Endothelial cell (in vitro differentiated cells): ENCODE measurements around the gene KCNK5. TPM values are rescaled to one million over a fixed set of nuclear protein-coding genes. Genes with fewer than 3 reads are reported as not detected.

Experiments
- DNase-seq: peaks from one replicate; pipeline ENCODE4 v3.0.0; 2021; ENCODE audit warnings: low spot score
- H3K27ac Mint-ChIP-seq: one replicate; pipeline ENCODE4 v1.8.0; 2021; ENCODE audit warnings: mixed read lengths, inconsistent platforms; ENCODE audit not compliant: unreplicated experiment
- H3K27me3 Mint-ChIP-seq: one replicate; pipeline ENCODE4 v1.8.0; 2021; ENCODE audit warnings: mild to moderate bottlenecking, moderate library complexity, mixed read lengths, inconsistent platforms; ENCODE audit not compliant: unreplicated experiment
- H3K36me3 Mint-ChIP-seq: one replicate; pipeline ENCODE4 v1.8.0; 2021; ENCODE audit warnings: mild to moderate bottlenecking, low read depth, mixed read lengths, inconsistent platforms; ENCODE audit not compliant: unreplicated experiment
- H3K4me1 Mint-ChIP-seq: one replicate; pipeline ENCODE4 v1.8.0; 2021; ENCODE audit warnings: mild to moderate bottlenecking, mixed read lengths, inconsistent platforms; ENCODE audit not compliant: unreplicated experiment
- H3K4me3 Mint-ChIP-seq: one replicate; pipeline ENCODE4 v1.8.0; 2021; ENCODE audit warnings: mild to moderate bottlenecking, mixed read lengths, inconsistent platforms; ENCODE audit not compliant: unreplicated experiment
- H3K9me3 Mint-ChIP-seq: one replicate; pipeline ENCODE4 v1.8.0; 2021; ENCODE audit warnings: mixed read lengths, inconsistent platforms; ENCODE audit not compliant: unreplicated experiment
- total RNA-seq: library from RNA; stranded (reverse); fragmentation: NEBNext Ultra II Directional; extraction: Animal tissue kit (Norgen Biotek cat#: 25700); gene quantifications from one replicate; pipeline ENCODE4 v1.2.1, GENCODE V29; 2021; ENCODE audit not compliant: unreplicated experiment
- TF ChIP-seq, protein P1 (sequence below): fragments of 200-600 bp; sonication (generic); IDR thresholded peaks from one replicate; pipeline ENCODE4 v1.5.0; 2021; ENCODE audit warnings: antibody characterized with exemption; ENCODE audit not compliant: unreplicated experiment

KCNK5 gene
- total RNA-seq, 1 donor from 2014 or later, result 9.8 TPM

DNA sequence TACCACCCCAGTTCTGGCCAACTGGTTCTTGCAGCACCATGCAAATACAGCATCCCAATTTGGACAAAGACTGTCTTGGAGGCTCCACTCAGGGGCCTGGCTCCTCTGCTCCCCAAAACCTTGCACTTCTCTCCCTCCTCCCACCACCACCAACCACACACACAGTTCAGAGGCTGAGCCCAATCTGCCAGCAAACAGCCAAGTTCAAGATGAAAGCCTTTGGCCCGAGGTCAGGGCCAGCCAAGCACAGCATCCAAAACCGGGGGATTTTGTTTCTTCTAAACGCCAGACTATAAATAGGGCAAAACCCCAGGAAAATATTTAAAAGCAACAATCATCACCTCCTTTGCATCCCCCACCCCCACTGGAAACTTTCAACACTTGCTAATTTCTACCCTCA is 5.7 kb downstream of the KCNK5 start:
- H3K27me3 Mint-ChIP-seq, result peaks cover 1% of the 10 kb centered on the region
- no peak overlapping the region for H3K4me3 Mint-ChIP-seq
- no peak for DNase-seq
- H3K27ac Mint-ChIP-seq, result no peak overlapping the region
- peaks cover 61% of the 10 kb centered on the region for H3K4me1 Mint-ChIP-seq
- no peaks in the 10 kb centered on the region for H3K9me3 Mint-ChIP-seq
- peaks cover 14% of the 10 kb centered on the region for H3K36me3 Mint-ChIP-seq
- TF ChIP-seq, protein P1, sequence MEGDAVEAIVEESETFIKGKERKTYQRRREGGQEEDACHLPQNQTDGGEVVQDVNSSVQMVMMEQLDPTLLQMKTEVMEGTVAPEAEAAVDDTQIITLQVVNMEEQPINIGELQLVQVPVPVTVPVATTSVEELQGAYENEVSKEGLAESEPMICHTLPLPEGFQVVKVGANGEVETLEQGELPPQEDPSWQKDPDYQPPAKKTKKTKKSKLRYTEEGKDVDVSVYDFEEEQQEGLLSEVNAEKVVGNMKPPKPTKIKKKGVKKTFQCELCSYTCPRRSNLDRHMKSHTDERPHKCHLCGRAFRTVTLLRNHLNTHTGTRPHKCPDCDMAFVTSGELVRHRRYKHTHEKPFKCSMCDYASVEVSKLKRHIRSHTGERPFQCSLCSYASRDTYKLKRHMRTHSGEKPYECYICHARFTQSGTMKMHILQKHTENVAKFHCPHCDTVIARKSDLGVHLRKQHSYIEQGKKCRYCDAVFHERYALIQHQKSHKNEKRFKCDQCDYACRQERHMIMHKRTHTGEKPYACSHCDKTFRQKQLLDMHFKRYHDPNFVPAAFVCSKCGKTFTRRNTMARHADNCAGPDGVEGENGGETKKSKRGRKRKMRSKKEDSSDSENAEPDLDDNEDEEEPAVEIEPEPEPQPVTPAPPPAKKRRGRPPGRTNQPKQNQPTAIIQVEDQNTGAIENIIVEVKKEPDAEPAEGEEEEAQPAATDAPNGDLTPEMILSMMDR, result no peak

DNA sequence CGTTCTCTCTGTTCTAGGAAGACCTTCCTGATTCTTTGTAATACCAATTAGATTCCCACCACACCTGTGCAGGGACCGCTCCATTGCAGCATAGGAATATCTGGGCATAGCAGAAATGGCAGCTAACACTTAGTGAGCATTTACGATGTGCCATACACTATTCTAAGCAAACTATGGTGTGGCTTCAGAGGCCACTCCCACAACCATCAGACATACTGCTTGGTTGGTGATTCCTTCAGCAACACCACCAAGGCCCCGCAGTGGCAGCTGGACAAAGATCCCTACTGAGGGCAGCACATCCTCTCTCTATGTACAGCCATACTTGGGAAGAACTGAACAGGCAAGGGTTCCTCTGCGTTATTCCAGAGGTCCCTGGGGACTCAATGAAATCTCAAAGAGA is 6.2 kb downstream of the KCNK5 start:
- peaks cover 14% of the 10 kb centered on the region for H3K36me3 Mint-ChIP-seq
- H3K4me3 Mint-ChIP-seq, result no peak overlapping the region
- peaks cover 3% of the 10 kb centered on the region for H3K27me3 Mint-ChIP-seq
- no peaks in the 10 kb centered on the region for H3K9me3 Mint-ChIP-seq
- TF ChIP-seq, protein P1, result no peak
- H3K4me1 Mint-ChIP-seq, result peaks cover 60% of the 10 kb centered on the region
- no peak overlapping the region for H3K27ac Mint-ChIP-seq
- no peak for DNase-seq

- Mint-ChIP-seq H3K4me3 (peak overlapping the region; percentile 42), H3K4me1 (peaks cover 56% of the 10 kb centered on the region), H3K36me3 (peaks cover 14% of the 10 kb centered on the region), H3K9me3 (no peaks in the 10 kb centered on the region), H3K27ac (no peak overlapping the region), H3K27me3 (peaks cover 3% of the 10 kb centered on the region)
- DNase-seq, result no peak
- TF ChIP-seq, protein P1, result no peak
These were observed 7.3 kb downstream of the KCNK5 start for GRCh38 chr6:39221779-39222641.

GRCh38 chr6:39221115-39221514 is 8.2 kb downstream of the KCNK5 start:
- H3K4me3 Mint-ChIP-seq, result no peak overlapping the region
- H3K9me3 Mint-ChIP-seq, result no peaks in the 10 kb centered on the region
- H3K36me3 Mint-ChIP-seq, result peaks cover 14% of the 10 kb centered on the region
- H3K4me1 Mint-ChIP-seq, result peaks cover 50% of the 10 kb centered on the region
- peaks cover 3% of the 10 kb centered on the region for H3K27me3 Mint-ChIP-seq
- TF ChIP-seq, protein P1, result no peak
- DNase-seq, result no peak
- H3K27ac Mint-ChIP-seq, result peak overlapping the region; percentile 61

DNA sequence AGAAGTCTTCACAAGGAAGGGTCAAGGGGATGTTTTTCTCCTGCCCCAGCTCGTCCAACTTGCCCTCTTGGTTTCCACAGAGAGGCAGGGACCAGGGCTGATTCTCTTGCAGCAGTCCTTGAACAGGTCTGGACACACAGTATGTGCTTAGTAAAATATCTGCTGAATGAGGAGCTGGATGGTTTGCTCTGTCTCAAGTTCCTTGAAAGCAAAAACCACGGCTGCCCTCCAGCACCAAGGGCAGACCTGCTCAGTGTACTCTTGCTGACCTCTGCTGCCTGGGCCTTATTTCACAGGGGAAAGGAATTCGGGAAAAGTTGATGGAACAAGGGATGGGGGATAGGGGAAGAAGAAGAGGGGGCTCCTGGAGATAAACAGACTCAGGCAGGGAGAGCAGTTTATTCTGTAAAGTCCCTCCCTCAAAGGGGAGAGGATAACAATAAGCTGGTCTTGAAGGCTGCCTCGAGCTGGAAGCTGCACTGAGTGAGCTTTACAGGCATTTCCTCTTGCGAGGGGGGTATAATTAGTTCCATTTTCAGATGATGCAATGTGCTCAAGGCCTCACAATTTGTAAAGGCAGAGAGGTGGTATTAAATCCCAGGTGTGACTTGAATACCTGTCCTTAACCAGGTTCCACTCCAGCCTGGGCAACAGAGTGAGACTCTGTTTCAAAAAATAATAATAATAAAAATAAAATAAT is 10.3 kb downstream of the KCNK5 start:
- TF ChIP-seq, protein P1, result no peak
- Mint-ChIP-seq H3K4me3 (no peak overlapping the region), H3K27ac (no peak overlapping the region), H3K9me3 (no peaks in the 10 kb centered on the region), H3K4me1 (peaks cover 34% of the 10 kb centered on the region), H3K27me3 (peaks cover 3% of the 10 kb centered on the region), H3K36me3 (peaks cover 10% of the 10 kb centered on the region)
- DNase-seq, result no peak
